Osteocyte (in vitro differentiated cells): ENCODE results near the gene OR10G7. TPM values are rescaled to one million over a fixed set of nuclear protein-coding genes. Genes with fewer than 3 reads are reported as not detected.

ENCODE experiments used
- DNase-seq: peaks from one replicate; pipeline ENCODE4 v3.0.0; 2021; ENCODE audit warnings: mixed read lengths; ENCODE audit not compliant: unreplicated experiment; ENCODE audit errors: extremely low spot score
- H3K27ac Mint-ChIP-seq: one replicate; pipeline ENCODE4 v1.8.0; 2021; ENCODE audit warnings: mild to moderate bottlenecking, mixed read lengths; ENCODE audit not compliant: unreplicated experiment
- H3K27me3 Mint-ChIP-seq: one replicate; pipeline ENCODE4 v1.8.0; 2021; ENCODE audit warnings: mixed read lengths; ENCODE audit not compliant: unreplicated experiment
- H3K36me3 Mint-ChIP-seq: one replicate; pipeline ENCODE4 v1.8.0; 2021; ENCODE audit warnings: mixed read lengths; ENCODE audit not compliant: unreplicated experiment
- H3K4me1 Mint-ChIP-seq: one replicate; pipeline ENCODE4 v1.8.0; 2021; ENCODE audit warnings: mixed read lengths; ENCODE audit not compliant: unreplicated experiment
- H3K4me3 Mint-ChIP-seq: one replicate; pipeline ENCODE4 v1.8.0; 2021; ENCODE audit warnings: mild to moderate bottlenecking, moderate library complexity, mixed read lengths; ENCODE audit not compliant: unreplicated experiment
- H3K9me3 Mint-ChIP-seq: one replicate; pipeline ENCODE4 v1.8.0; 2021; ENCODE audit warnings: mixed read lengths; ENCODE audit not compliant: unreplicated experiment
- CTCF ChIP-seq: fragments of 200-600 bp; sonication (generic); IDR thresholded peaks from 2 replicates; pipeline ENCODE4 v1.5.0; 2021; ENCODE audit warnings: antibody characterized with exemption, mild to moderate bottlenecking, moderate library complexity
- total RNA-seq: library from RNA; stranded (reverse); gene quantifications from 2 replicates; pipeline ENCODE4 v1.2.1, GENCODE V29; 2021

OR10G7 gene
- total RNA-seq, 1 donor from 2014 or later, result not detected

GRCh38 chr11:124080327-124081001 is 39.3 kb upstream of the OR10G7 start:
- no peak for DNase-seq

DNA sequence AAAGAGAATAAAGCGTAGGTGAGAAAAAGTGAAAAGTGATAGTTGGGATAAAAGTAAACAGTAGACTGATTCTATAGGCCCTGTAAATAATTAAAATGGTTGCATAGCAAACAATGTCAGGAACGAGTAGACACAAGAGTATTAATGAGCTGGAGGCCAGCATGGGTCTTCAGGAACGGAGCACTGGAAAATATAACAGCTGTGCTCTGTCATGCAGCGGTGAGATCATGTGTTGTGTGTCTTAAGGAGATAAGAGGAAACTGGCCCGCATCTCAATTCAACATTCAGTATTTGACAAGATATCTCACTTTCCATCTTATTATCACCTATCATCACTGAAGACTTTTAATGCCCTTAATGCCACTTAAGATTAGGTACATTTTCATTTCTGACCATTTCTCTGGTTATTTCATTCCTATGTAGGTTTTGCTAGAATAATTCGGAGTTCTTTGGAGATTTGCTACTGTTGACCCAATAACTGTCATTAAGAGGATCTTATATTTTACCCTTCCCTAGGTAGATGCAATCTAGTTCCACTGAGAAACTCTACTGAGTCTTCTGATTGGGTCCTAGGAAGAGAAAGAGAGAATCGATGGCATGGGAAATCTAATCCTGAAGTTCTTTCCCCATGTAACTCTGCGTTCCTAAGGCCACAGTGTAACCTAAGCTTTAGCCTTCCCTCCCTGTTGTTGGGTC is 38.7 kb upstream of the OR10G7 start:
- Mint-ChIP-seq H3K4me1 (no peaks in the 10 kb centered on the region), H3K27ac (no peak overlapping the region), H3K27me3 (peaks cover 41% of the 10 kb centered on the region), H3K9me3 (no peaks in the 10 kb centered on the region), H3K4me3 (no peak overlapping the region), H3K36me3 (no peaks in the 10 kb centered on the region)
- TF ChIP-seq CTCF, result no peak
- no peak for DNase-seq

More at GRCh38 chr11:124080327-124081001, 39.3 kb upstream of the OR10G7 start:
- H3K4me3 Mint-ChIP-seq, result no peak overlapping the region
- TF ChIP-seq CTCF, result no peak
- no peaks in the 10 kb centered on the region for H3K36me3 Mint-ChIP-seq
- H3K27ac Mint-ChIP-seq, result no peak overlapping the region
- no peaks in the 10 kb centered on the region for H3K4me1 Mint-ChIP-seq
- H3K9me3 Mint-ChIP-seq, result no peaks in the 10 kb centered on the region
- peaks cover 45% of the 10 kb centered on the region for H3K27me3 Mint-ChIP-seq

DNA sequence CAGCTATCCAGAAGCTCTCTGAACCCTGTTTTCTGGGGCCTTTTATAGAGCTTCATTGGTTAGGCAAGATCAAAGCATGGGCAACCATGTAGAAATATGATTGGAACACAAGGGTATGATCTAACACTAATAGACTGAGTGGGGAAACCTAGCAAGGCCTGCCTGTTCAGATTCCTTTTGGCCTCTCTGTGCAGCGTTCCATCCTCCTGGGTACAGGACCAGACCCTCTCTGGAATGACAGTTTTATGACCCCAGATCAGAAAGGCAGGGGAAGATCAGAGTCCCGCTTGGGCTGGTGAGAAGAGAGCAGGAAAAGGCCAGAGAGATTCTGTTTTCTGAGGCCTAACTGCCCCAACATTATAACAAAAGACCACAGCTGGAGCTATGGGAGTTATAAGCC is 37.5 kb upstream of the OR10G7 start:
- TF ChIP-seq CTCF, result no peak
- no peak overlapping the region for H3K27ac Mint-ChIP-seq
- no peak for DNase-seq
- H3K4me1 Mint-ChIP-seq, result no peaks in the 10 kb centered on the region
- no peaks in the 10 kb centered on the region for H3K36me3 Mint-ChIP-seq
- peaks cover 33% of the 10 kb centered on the region for H3K27me3 Mint-ChIP-seq
- no peak overlapping the region for H3K4me3 Mint-ChIP-seq
- H3K9me3 Mint-ChIP-seq, result no peaks in the 10 kb centered on the region

GRCh38 chr11:124077266-124077665 is 36.1 kb upstream of the OR10G7 start:
- peaks cover 25% of the 10 kb centered on the region for H3K27me3 Mint-ChIP-seq
- no peak for TF ChIP-seq CTCF
- no peaks in the 10 kb centered on the region for H3K9me3 Mint-ChIP-seq
- no peaks in the 10 kb centered on the region for H3K36me3 Mint-ChIP-seq
- no peak overlapping the region for H3K4me3 Mint-ChIP-seq
- no peaks in the 10 kb centered on the region for H3K4me1 Mint-ChIP-seq
- no peak for DNase-seq
- H3K27ac Mint-ChIP-seq, result no peak overlapping the region

DNA sequence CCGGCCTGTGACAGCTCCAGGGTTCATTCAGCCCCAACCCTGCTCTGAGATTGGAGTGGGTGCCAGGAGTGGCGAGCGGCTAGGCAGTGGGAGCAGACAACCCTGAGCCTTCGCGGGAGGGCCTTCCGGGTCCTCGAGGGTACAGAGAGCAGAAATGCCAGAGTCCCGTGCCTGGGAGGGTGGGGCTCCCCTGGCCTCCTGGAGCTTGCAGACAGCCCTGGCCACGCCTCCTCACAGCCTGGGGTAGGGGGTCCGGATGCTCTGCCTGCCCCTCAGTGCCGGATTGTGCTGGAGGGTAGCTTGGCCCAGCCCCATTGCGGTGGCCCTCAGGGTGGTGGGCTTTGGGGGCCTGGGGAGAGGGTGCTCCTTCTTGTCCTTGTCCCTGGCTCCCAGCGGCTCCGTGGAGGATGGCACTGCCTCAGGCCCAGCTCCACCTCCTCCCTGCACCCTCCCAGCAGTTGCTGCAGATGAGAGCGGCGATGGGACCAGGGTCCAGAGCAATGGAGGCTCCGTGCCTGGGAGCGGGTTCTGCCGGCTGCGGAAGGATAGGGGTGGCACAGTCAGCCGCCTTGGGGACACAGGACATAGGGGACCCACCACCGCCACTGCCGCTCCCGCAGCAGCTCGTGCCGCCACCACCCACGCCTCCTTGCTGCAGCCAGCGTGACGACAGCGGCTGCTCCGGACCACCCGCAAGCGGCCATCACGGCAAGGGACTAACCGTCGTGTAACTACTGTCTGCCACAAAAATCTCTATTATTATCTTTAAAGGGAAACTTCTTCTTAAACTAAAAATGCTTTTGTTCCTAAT is 34.9 kb upstream of the OR10G7 start:
- no peak for TF ChIP-seq CTCF
- Mint-ChIP-seq H3K27ac (no peak overlapping the region), H3K4me1 (no peaks in the 10 kb centered on the region), H3K36me3 (no peaks in the 10 kb centered on the region), H3K4me3 (no peak overlapping the region), H3K9me3 (no peaks in the 10 kb centered on the region), H3K27me3 (peaks cover 24% of the 10 kb centered on the region)
- DNase-seq, result no peak
